Tibial nerve (tissue), 4 donors: Measurements from ENCODE around the gene ADGRL1.

ENCODE experiments used
- EP300 ChIP-seq, 2 donors: sonication (generic); formaldehyde crosslinking; IDR thresholded peaks; one replicate each; pipeline ENCODE4 v1.6.1; 2017; ENCODE audit warnings: antibody characterized with exemption in 2 of 2, mild to moderate bottlenecking in 1 of 2
- POLR2A ChIP-seq, 2 donors: fragments of 450-650 bp; IDR thresholded peaks; one replicate each; pipeline ENCODE4 v1.6.1; 2017; ENCODE audit warnings: antibody characterized with exemption in 2 of 2, mild to moderate bottlenecking in 2 of 2, moderate library complexity in 2 of 2
- TF ChIP-seq, protein P1 (sequence below), 5 experiments: fragments of 200-600 bp in 3 of 5; fragments of 450-650 bp in 2 of 5; sonication (generic) in 3 of 5; IDR thresholded peaks; one replicate each; pipeline ENCODE4 v1.5.1; 2016 to 2019; ENCODE audit warnings: antibody characterized with exemption in 5 of 5, mild to moderate bottlenecking in 3 of 5, moderate library complexity in 2 of 5

DNA sequence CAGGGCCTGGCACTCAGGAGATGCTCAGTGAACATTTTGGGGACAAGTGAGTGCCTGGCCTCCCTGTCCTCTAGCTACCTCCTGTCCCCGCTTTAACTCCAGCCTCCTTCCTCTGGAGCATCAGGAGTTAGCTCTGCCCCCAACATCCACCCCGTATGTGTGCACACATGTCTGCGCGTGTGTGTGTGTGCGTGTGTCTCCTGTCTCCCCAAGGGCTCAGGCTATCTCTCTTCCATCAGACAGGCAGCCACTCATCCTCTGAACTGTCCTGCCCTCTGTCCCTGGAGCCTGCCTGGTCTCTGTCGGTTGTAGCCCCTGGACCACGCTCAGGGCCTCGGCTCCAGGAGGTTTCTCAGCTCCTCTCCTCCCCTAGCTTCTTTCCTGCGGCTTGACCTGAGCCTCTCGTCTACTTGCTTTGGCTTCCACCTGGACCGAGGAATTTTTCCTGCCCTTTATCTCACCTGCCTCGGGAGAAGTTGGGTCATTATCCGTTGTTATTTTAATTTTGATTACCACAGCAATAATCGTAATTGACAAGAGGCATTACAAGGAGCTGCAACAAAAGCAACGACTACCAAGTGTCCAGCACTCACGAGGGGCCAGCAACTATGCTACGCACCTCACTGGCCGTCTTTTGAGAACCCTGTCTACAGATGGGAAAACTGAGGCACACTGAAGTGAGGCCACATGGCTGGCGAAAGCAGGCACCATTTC lies 37.6 kb downstream of the ADGRL1 start:
- TF ChIP-seq, protein P1, sequence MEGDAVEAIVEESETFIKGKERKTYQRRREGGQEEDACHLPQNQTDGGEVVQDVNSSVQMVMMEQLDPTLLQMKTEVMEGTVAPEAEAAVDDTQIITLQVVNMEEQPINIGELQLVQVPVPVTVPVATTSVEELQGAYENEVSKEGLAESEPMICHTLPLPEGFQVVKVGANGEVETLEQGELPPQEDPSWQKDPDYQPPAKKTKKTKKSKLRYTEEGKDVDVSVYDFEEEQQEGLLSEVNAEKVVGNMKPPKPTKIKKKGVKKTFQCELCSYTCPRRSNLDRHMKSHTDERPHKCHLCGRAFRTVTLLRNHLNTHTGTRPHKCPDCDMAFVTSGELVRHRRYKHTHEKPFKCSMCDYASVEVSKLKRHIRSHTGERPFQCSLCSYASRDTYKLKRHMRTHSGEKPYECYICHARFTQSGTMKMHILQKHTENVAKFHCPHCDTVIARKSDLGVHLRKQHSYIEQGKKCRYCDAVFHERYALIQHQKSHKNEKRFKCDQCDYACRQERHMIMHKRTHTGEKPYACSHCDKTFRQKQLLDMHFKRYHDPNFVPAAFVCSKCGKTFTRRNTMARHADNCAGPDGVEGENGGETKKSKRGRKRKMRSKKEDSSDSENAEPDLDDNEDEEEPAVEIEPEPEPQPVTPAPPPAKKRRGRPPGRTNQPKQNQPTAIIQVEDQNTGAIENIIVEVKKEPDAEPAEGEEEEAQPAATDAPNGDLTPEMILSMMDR (IDR thresholded peaks at IDR 0.05) = no peak
- no peak for TF ChIP-seq POLR2A (IDR thresholded peaks at IDR 0.05)
- no peak for TF ChIP-seq EP300 (IDR thresholded peaks at IDR 0.05)
